DND-41 (cell line): ENCODE measurements around the gene CTIF.

Source experiments
- EZH2 ChIP-seq: IDR thresholded peaks from 3 replicates; pipeline ENCODE4 v1.6.1; 2012; ENCODE audit warnings: borderline replicate concordance, low read depth, mild to moderate bottlenecking, moderate library complexity, low read length, inconsistent platforms; ENCODE audit not compliant: severe bottlenecking
- TF ChIP-seq, protein P1 (sequence below): IDR thresholded peaks from 2 replicates; pipeline ENCODE4 v1.5.1; 2012; ENCODE audit warnings: borderline replicate concordance, low read length, moderate library complexity, mild to moderate bottlenecking; ENCODE audit not compliant: poor library complexity, severe bottlenecking; ENCODE audit errors: extremely low read depth

DNA sequence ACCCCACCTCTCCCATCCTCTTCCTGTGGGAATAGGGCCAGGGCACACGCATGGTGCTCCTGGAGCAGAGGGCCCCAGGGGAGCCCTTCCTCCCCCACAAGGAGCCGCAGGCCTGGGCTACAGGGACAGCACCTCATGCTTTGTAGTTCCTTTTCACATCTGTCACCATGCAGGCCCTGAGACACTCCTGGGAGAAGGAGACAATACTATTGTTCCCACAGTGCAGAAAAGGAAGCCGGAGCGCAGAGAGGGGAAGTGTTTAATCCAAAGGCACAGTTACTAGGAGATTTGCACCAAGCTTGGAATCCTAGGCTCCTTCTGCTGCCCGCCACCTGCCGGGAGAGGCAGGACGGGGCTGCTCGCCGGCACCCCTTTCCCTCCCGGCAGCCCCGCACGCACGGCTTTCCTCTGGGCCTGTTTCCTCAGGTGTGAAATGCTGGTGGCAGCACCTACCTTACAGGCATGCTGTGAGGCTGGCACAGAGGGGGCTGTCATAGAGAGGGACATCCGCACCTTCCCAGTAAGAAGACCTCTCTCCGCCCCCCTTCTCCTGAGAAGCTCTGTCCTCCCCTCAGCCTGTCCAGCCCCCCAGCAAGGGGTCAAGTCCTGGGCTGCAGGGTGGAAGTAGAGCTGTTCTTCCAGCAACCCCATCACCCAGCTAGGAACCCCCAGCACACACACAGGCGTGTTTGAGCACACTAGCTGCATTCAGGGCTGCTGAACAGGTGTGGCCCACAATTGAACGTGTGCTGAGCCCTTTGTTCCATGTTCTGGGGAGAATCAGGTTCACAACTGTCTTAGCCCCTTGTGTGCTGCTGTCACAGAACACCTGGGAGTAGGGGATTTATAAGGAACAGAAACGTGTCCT lies 349.3 kb downstream of the CTIF start:
- TF ChIP-seq, protein P1, sequence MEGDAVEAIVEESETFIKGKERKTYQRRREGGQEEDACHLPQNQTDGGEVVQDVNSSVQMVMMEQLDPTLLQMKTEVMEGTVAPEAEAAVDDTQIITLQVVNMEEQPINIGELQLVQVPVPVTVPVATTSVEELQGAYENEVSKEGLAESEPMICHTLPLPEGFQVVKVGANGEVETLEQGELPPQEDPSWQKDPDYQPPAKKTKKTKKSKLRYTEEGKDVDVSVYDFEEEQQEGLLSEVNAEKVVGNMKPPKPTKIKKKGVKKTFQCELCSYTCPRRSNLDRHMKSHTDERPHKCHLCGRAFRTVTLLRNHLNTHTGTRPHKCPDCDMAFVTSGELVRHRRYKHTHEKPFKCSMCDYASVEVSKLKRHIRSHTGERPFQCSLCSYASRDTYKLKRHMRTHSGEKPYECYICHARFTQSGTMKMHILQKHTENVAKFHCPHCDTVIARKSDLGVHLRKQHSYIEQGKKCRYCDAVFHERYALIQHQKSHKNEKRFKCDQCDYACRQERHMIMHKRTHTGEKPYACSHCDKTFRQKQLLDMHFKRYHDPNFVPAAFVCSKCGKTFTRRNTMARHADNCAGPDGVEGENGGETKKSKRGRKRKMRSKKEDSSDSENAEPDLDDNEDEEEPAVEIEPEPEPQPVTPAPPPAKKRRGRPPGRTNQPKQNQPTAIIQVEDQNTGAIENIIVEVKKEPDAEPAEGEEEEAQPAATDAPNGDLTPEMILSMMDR, result no peak
- TF ChIP-seq EZH2, result no peak
